D721Med (cell line): ENCODE results near the gene KBTBD3.
"Not testable (repeated sequence)": the region's sequence is repeated elsewhere in the genome, so short reads cannot be mapped to it uniquely, and the experiment has no call there.

Experiments
- DNase-seq: peaks from one replicate; pipeline ENCODE4 v3.0.0; 2011; ENCODE audit warnings: low spot score; ENCODE audit not compliant: insufficient read length
- FAIRE-seq: peaks from 2 replicates; lab custom pipeline; 2011; peaks lifted over from hg19 to GRCh38; lab: Jason Lieb, UNC
- CTCF ChIP-seq: IDR thresholded peaks from 2 replicates; pipeline ENCODE4 v1.5.1; 2012; ENCODE audit warnings: mild to moderate bottlenecking, control low read depth; ENCODE audit not compliant: insufficient read depth; ENCODE audit errors: missing control alignments

The KBTBD3 gene

GRCh38 chr11:106021181-106021966 is 55.8 kb downstream of the KBTBD3 start:
- no peak for DNase-seq
- FAIRE-seq: no peak
- no peak for TF ChIP-seq CTCF

GRCh38 chr11:106017093-106017492 is 60.1 kb downstream of the KBTBD3 start:
- no peak for FAIRE-seq
- no peak for TF ChIP-seq CTCF

GRCh38 chr11:106015066-106015465 is 62.1 kb downstream of the KBTBD3 start:
- DNase-seq: no peak
- no peak for TF ChIP-seq CTCF
- no peak for FAIRE-seq

More at GRCh38 chr11:106017093-106017492, 60.1 kb downstream of the KBTBD3 start:
- DNase-seq: no peak

- FAIRE-seq (no peak), DNase-seq (no peak)
- no peak for TF ChIP-seq CTCF
Observed at GRCh38 chr11:106014620-106015019, 62.5 kb downstream of the KBTBD3 start.

- DNase-seq (no peak), FAIRE-seq (no peak)
- TF ChIP-seq CTCF: no peak
Observed at GRCh38 chr11:106014035-106014434, 63.1 kb downstream of the KBTBD3 start.

- DNase-seq (no peak), FAIRE-seq (no peak)
- TF ChIP-seq CTCF: no peak
Observed at GRCh38 chr11:106012744-106013143, 64.4 kb downstream of the KBTBD3 start.

GRCh38 chr11:106011481-106011880 is 65.7 kb downstream of the KBTBD3 start:
- DNase-seq (no peak), FAIRE-seq (no peak)
- TF ChIP-seq CTCF: no peak

- DNase-seq, FAIRE-seq: not testable (repeated sequence)
Observed at GRCh38 chr11:106003094-106003493, 74.1 kb downstream of the KBTBD3 start.
